ENCODE results near the gene EIF4EBP2.

GRCh38 chr10:70458329-70459060 is 54.5 kb downstream of the EIF4EBP2 start:
- TF ChIP-seq EZH2 (IDR thresholded peaks at IDR 0.05; ENCODE audit: insufficient read depth, poor library complexity, severe bottlenecking) (no peak), EZH2phosphoT487 (IDR thresholded peaks at IDR 0.05; ENCODE audit: insufficient read depth, low read depth) (no peak)

All from GM23248 (cell line).